HTERT RPE-1 (cell line): ENCODE data around the gene GTPBP2.

Experiments
- in situ Hi-C: fragments of 300-500 bp; cut with MboI; formaldehyde crosslinking; loops from 4 replicates; pipeline ENCODE4 v1.14.3; 2020; ENCODE audit warnings: low sequenced_read_pairs

Gene GTPBP2

GRCh38 chr6:43579171-43579570 lies 49.9 kb downstream of the GTPBP2 start:
- in situ Hi-C loops = no loop called here

GRCh38 chr6:43578748-43579147 lies 50.3 kb downstream of the GTPBP2 start:
- in situ Hi-C loops = no loop called here

GRCh38 chr6:43575772-43576551 lies 53.1 kb downstream of the GTPBP2 start, which contains the start of the genes POLH and XPO5:
TSS of gene POLH (plus strand) at chr6:43576185. CDS start at chr6:43582320, 6,135 bp downstream.
TSS of gene XPO5 (minus strand) at chr6:43576038. CDS start at chr6:43575864, 174 bp downstream.
- in situ Hi-C loops = no loop called here

- in situ Hi-C loops = no loop called here
Measured at GRCh38 chr6:43575105-43575771, 53.8 kb downstream of the GTPBP2 start.

- in situ Hi-C loops = no loop called here
Measured at GRCh38 chr6:43572015-43572414, 57.0 kb downstream of the GTPBP2 start.

GRCh38 chr6:43570876-43571441 lies 58.1 kb downstream of the GTPBP2 start:
- in situ Hi-C loops = no loop called here
